CD4-positive, alpha-beta T cell treated with Interferon gamma for 1 hour (primary cell): ENCODE results near the gene CHRNA10.

ENCODE experiments used
- DNase-seq: peaks from one replicate; pipeline ENCODE4 v3.0.0-alpha.2; 2020

The CHRNA10 gene

GRCh38 chr11:3627291-3627690 lies 43.9 kb downstream of the CHRNA10 start:
- DNase-seq = no peak

GRCh38 chr11:3626250-3626960 lies 44.8 kb downstream of the CHRNA10 start:
- peak; percentile 16 for DNase-seq

- no peak for DNase-seq
Observed at GRCh38 chr11:3623767-3624458, 47.3 kb downstream of the CHRNA10 start.

GRCh38 chr11:3623121-3623520 lies 48.1 kb downstream of the CHRNA10 start:
- no peak for DNase-seq

GRCh38 chr11:3622521-3622920 lies 48.7 kb downstream of the CHRNA10 start:
- DNase-seq = no peak

GRCh38 chr11:3617990-3618389 lies 53.2 kb downstream of the CHRNA10 start:
- DNase-seq = no peak

GRCh38 chr11:3616721-3617460 lies 54.3 kb downstream of the CHRNA10 start:
- no peak for DNase-seq

GRCh38 chr11:3615998-3616397 lies 55.2 kb downstream of the CHRNA10 start:
- no peak for DNase-seq
